ENCODE data around the gene YWHAG.
"Not testable (repeated sequence)": the region's sequence is repeated elsewhere in the genome, so short reads cannot be mapped to it uniquely, and the experiment has no call there.

YWHAG gene

DNA sequence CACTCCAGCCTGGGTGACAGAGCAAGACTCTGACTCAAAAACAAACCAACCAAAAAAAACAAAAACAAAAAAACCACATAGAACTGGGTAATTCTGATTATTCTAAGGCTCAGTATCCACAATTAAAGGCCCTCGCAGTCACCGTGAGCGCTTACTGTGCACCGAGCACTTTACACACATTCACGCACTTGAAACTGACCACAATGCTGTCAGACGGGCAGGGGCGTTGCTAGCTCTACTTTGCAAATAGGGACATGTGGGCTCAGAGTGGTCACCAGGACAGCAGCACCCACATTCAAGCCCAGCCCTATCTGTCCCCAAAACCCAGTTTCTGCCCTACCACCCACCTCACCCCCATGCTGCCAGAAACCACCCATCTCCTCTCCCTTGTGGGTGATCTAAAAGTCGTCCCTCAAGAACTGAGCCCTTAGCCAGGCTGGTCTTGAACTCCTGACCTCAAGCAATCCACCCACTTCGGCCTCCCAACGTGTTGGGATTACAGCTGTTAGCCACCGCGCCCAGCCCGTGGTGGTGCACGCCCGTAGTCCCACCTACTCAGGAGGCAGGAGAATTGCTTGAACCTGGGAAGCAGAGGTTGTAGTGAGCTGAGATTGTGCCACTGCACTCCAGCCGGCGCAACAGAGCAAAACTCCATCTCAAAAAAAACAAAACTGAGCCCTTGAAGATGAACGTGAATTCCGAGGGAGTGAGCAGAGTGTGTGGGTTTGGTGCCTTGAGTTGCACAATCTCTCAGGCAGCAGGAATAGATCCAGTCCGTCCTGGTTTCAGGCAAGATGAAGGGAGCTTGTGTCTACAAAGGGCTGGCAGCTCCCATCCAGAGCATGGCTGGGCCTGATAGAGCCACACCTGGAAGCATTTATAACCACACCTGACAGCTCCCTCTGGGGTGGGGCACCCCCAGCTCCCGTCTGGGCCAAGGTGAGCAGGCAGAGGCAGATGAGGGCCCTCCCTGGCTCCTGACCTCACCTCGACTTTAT lies 61.7 kb downstream of the YWHAG start:
- ChIA-PET CTCF (interaction anchor here (1.2 to 8.3 kb wide), 5 partner anchors 8 to 119 kb away, joined by 3 to 164 read pairs (median 4); no protein-coding TSS in a partner anchor), POLR2A (interaction anchor here (0.6 to 1.2 kb wide), 4 partner anchors 11 to 21 kb away, joined by 3 to 5 read pairs (median 4); no protein-coding TSS in a partner anchor)
- DNase-seq (ENCODE audit: low read depth, low spot score) = peak; percentile 75
- TF ChIP-seq, protein P1, sequence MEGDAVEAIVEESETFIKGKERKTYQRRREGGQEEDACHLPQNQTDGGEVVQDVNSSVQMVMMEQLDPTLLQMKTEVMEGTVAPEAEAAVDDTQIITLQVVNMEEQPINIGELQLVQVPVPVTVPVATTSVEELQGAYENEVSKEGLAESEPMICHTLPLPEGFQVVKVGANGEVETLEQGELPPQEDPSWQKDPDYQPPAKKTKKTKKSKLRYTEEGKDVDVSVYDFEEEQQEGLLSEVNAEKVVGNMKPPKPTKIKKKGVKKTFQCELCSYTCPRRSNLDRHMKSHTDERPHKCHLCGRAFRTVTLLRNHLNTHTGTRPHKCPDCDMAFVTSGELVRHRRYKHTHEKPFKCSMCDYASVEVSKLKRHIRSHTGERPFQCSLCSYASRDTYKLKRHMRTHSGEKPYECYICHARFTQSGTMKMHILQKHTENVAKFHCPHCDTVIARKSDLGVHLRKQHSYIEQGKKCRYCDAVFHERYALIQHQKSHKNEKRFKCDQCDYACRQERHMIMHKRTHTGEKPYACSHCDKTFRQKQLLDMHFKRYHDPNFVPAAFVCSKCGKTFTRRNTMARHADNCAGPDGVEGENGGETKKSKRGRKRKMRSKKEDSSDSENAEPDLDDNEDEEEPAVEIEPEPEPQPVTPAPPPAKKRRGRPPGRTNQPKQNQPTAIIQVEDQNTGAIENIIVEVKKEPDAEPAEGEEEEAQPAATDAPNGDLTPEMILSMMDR (IDR thresholded peaks at IDR 0.05; ENCODE audit: insufficient read depth, low read length, missing control alignments) = no peak
- H3K4me3 ChIP-seq (ENCODE audit: low read depth, low read length) = peak overlapping the region; percentile 8; the same call in 1 of the 2 replicates

DNA sequence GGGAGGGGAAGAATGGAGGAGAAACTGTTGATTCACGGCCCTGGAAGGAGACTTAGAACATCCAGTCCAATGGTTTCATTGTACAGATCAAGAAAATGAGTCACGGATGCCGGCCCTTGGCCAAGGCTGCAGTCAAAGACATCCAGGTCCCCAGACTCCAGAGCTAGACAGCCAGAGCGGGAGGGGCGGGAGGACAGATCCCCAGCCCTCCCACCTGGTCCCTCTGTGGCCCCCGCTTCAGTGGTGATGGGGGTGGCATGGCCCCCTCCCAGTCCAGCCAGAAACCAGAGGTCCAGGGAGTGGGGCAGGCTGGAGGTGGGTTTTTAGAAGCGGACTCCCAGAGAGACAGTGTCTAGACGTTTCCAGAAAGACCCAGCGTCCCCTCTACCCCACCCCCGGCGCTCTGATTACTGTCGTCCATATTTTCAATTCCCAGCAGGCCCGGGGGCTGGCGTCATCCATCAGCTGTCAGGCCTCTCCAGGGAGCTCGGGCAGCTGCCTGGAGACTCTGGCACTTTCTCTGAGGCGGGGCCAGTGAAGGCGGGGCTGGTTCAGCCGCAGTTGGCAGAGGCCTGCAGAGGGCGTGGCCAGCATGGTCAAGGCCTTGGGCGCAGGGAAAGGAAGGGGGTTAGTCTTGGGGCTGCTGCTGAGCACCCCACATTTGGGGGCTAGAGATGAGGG lies 64.3 kb downstream of the YWHAG start:
- TF ChIP-seq, protein P1 (IDR thresholded peaks at IDR 0.05; ENCODE audit: insufficient read depth, low read length, missing control alignments) = no peak
- ChIA-PET CTCF (interaction anchor here (0.7 to 8.3 kb wide), 3 partner anchors 12 to 116 kb away, joined by 4 to 164 read pairs (median 4); no protein-coding TSS in a partner anchor), POLR2A (interaction anchor here (0.9 to 2.0 kb wide), 3 partner anchors 9 to 19 kb away, joined by 3 to 20 read pairs (median 5); partner anchors contain the start of gene HSPB1)
- peak overlapping the region; percentile 23; the same call in 1 of the 2 replicates for H3K4me3 ChIP-seq (ENCODE audit: low read depth, low read length)
- peak; percentile 57 for DNase-seq (ENCODE audit: low read depth, low spot score)

GRCh38 chr7:76293407-76293901 lies 65.3 kb downstream of the YWHAG start:
- TF ChIP-seq, protein P1 (IDR thresholded peaks at IDR 0.05; ENCODE audit: insufficient read depth, low read length, missing control alignments) = no peak
- CTCF ChIA-PET = interaction anchor here (0.6 to 8.3 kb wide), 3 partner anchors 11 to 115 kb away, joined by 4 to 164 read pairs (median 4); no protein-coding TSS in a partner anchor
- no peak overlapping the region for H3K4me3 ChIP-seq (ENCODE audit: low read depth, low read length)
- DNase-seq (ENCODE audit: low read depth, low spot score) = no peak
- POLR2A ChIA-PET = interaction anchor here (1.7 to 2.2 kb wide), 3 partner anchors 10 to 21 kb away, joined by 5 to 20 read pairs (median 5); partner anchors contain the start of gene HSPB1

DNA sequence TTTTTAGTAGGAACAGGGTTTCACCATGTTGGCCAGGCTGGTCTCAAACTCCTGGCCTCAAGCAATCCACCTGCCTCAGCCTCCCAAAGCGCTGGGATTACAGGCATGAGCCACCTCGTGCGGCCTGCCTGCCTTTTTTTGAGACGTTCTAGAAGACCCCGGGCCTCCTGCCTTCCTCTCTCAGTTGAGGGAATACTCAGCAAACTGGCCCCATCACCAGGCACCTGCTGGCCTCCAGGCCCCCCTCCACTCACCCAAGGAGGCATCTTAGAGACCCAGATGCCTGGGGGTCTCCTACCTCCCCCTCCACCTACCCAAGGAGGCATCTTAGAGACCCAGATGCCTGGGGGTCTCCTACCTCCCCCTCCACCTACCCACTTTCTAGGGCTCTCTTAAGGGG lies 65.9 kb downstream of the YWHAG start:
- ChIA-PET POLR2A (interaction anchor here (0.6 to 2.3 kb wide), 3 partner anchors 10 to 25 kb away, joined by 3 to 40 read pairs (median 5); partner anchors contain the start of gene HSPB1), CTCF (interaction anchor here (1.2 to 8.3 kb wide), 4 partner anchors 11 to 115 kb away, joined by 6 to 164 read pairs (median 24); no protein-coding TSS in a partner anchor)
- not testable (repeated sequence) for DNase-seq (ENCODE audit: low read depth, low spot score); H3K4me3 ChIP-seq (ENCODE audit: low read depth, low read length)

- POLR2A ChIA-PET = interaction anchor here (0.6 to 2.3 kb wide), 4 partner anchors 10 to 25 kb away, joined by 3 to 40 read pairs (median 6); partner anchors contain the start of gene HSPB1
- TF ChIP-seq, protein P1 (IDR thresholded peaks at IDR 0.05; ENCODE audit: insufficient read depth, low read length, missing control alignments) = no peak
- peak overlapping the region; percentile 36 for H3K4me3 ChIP-seq (ENCODE audit: low read depth, low read length)
- CTCF ChIA-PET = interaction anchor here (0.9 to 8.3 kb wide), 11 partner anchors 8 to 115 kb away, joined by 3 to 164 read pairs (median 6); partner anchors contain the start of gene HSPB1
- DNase-seq (ENCODE audit: low read depth, low spot score) = no peak
These were observed 66.6 kb downstream of the YWHAG start for GRCh38 chr7:76292213-76292573.
